CD14-positive monocyte (primary cell): ENCODE results near the gene RAE1. TPM values are rescaled to one million over a fixed set of nuclear protein-coding genes. Genes with fewer than 3 reads are reported as not detected.

Experiments
- DNase-seq, 3 donors: peaks; one replicate each; pipeline ENCODE4 v3.0.0-alpha.2; 2011 to 2022
- H2AFZ ChIP-seq: 2 replicates; pipeline ENCODE4 v1.6.0; 2012; ENCODE audit warnings: mild to moderate bottlenecking, low read depth, low read length, inconsistent platforms; ENCODE audit not compliant: insufficient read depth, poor library complexity, severe bottlenecking
- H3K27ac ChIP-seq, 2 donors: 1 replicate in 1 of 2; 2 replicates in 1 of 2; pipeline ENCODE4 v1.5.1; 2012 to 2013; ENCODE audit warnings: low read length in 2 of 2, control low read depth in 1 of 2, inconsistent platforms in 1 of 2, low read depth in 1 of 2, mild to moderate bottlenecking in 1 of 2
- H3K27me3 ChIP-seq, 2 donors: one replicate each; pipeline versions ENCODE4 v1.6.0 to v1.6.1; 2011 to 2013; ENCODE audit warnings: low read length in 2 of 2; ENCODE audit not compliant: control insufficient read depth in 2 of 2, insufficient read depth in 2 of 2
- H3K36me3 ChIP-seq, 2 donors: replicated peaks in 1 of 2; 1 replicate in 1 of 2; 2 replicates in 1 of 2; pipeline versions ENCODE4 v1.5.1 to v1.6.1; 2012 to 2013; ENCODE audit warnings: low read length in 2 of 2, control low read depth in 1 of 2, inconsistent platforms in 1 of 2, mild to moderate bottlenecking in 1 of 2; ENCODE audit not compliant: insufficient read depth in 2 of 2, control insufficient read depth in 1 of 2
- H3K4me1 ChIP-seq, 2 donors: 1 replicate in 1 of 2; 2 replicates in 1 of 2; pipeline versions ENCODE4 v1.5.1 to v1.6.1; 2012 to 2013; ENCODE audit warnings: low read length in 2 of 2, control low read depth in 1 of 2, inconsistent platforms in 1 of 2, mild to moderate bottlenecking in 1 of 2, moderate library complexity in 1 of 2; ENCODE audit not compliant: insufficient read depth in 2 of 2, control insufficient read depth in 1 of 2
- H3K4me2 ChIP-seq: replicated peaks from 2 replicates; pipeline ENCODE3; 2012; ENCODE audit warnings: low read length, moderate library complexity, mild to moderate bottlenecking; ENCODE audit not compliant: poor library complexity, severe bottlenecking; ENCODE audit errors: extremely low read depth
- H3K4me3 ChIP-seq, 3 experiments: fragments of 200-600 bp in 1 of 3; sonication (generic) in 1 of 3; replicated peaks in 1 of 3; 1 replicate in 2 of 3; 2 replicates in 1 of 3; pipeline ENCODE4 v1.5.1; 2011 to 2013; ENCODE audit warnings: low read length in 3 of 3, mild to moderate bottlenecking in 3 of 3, control low read depth in 2 of 3, low read depth in 2 of 3, inconsistent platforms in 1 of 3, moderate library complexity in 1 of 3
- H3K79me2 ChIP-seq: 2 replicates; pipeline ENCODE4 v1.6.0; 2012; ENCODE audit warnings: mild to moderate bottlenecking, control low read depth, inconsistent platforms, low read length, moderate library complexity; ENCODE audit not compliant: insufficient read depth
- H3K9ac ChIP-seq: 2 replicates; pipeline ENCODE4 v1.6.0; 2017; ENCODE audit warnings: low read length, mild to moderate bottlenecking; ENCODE audit not compliant: insufficient read depth, poor library complexity, severe bottlenecking
- H3K9me3 ChIP-seq, 2 donors: replicated peaks in 1 of 2; 1 replicate in 1 of 2; 2 replicates in 1 of 2; pipeline versions ENCODE4 v1.5.1 to v1.6.1; 2012 to 2013; ENCODE audit warnings: low read length in 2 of 2, control low read depth in 1 of 2; ENCODE audit not compliant: control insufficient read depth in 1 of 2, insufficient read depth in 1 of 2
- H4K20me1 ChIP-seq: 2 replicates; pipeline ENCODE4 v1.6.0; 2012; ENCODE audit warnings: mild to moderate bottlenecking, low read length, control low read depth, moderate library complexity; ENCODE audit not compliant: insufficient read depth
- H3K27ac Mint-ChIP-seq, 7 donors: one replicate each; pipeline ENCODE4 v1.8.0; 2020; ENCODE audit warnings: mild to moderate bottlenecking in 7 of 7, mixed read lengths in 7 of 7, moderate library complexity in 6 of 7, inconsistent platforms in 2 of 7
- H3K27me3 Mint-ChIP-seq, 3 donors: one replicate each; pipeline ENCODE4 v1.8.0; 2021 to 2022; ENCODE audit warnings: low read depth in 3 of 3, mild to moderate bottlenecking in 3 of 3, mixed read lengths in 3 of 3, moderate library complexity in 3 of 3, inconsistent platforms in 1 of 3
- H3K36me3 Mint-ChIP-seq, 2 donors: one replicate each; pipeline ENCODE4 v1.8.0; 2020; ENCODE audit warnings: mixed read lengths in 2 of 2, inconsistent platforms in 1 of 2, mild to moderate bottlenecking in 1 of 2
- H3K4me1 Mint-ChIP-seq: one replicate; pipeline ENCODE4 v1.8.0; 2020; ENCODE audit warnings: mild to moderate bottlenecking, mixed read lengths
- H3K4me3 Mint-ChIP-seq, 2 donors: one replicate each; pipeline ENCODE4 v1.8.0; 2020; ENCODE audit warnings: mild to moderate bottlenecking in 2 of 2, mixed read lengths in 2 of 2, moderate library complexity in 1 of 2
- H3K9me3 Mint-ChIP-seq, 7 donors: one replicate each; pipeline ENCODE4 v1.8.0; 2020 to 2022; ENCODE audit warnings: mixed read lengths in 7 of 7, mild to moderate bottlenecking in 6 of 7, moderate library complexity in 6 of 7, inconsistent platforms in 2 of 7
- CTCF ChIP-seq: fragments of 200-600 bp; IDR thresholded peaks from one replicate; pipeline ENCODE4 v1.8.0; 2022; ENCODE audit warnings: antibody characterized with exemption, mild to moderate bottlenecking
- WGBS: methylation state at CpG from one replicate; pipeline ENCODE4 v1.1.5; 2013; ENCODE audit warnings: missing lambda C conversion rate; ENCODE audit not compliant: insufficient coverage; 5-methylcytosine and 5-hydroxymethylcytosine counted together
- intact Hi-C, 2 donors: fragments of 100-400 bp; cut with micrococcal nuclease; formaldehyde crosslinking; loops; one replicate each; pipeline versions ENCODE4 v1.15.0 to v1.15.1; 2023
- polyA plus RNA-seq, 3 donors: library from polyadenylated mRNA; depleted of rRNA in 1 of 3; unstranded in 2 of 3; stranded (reverse) in 1 of 3; fragments of 300-500 nt in 2 of 3; fragments of >200 nt in 1 of 3; fragmentation: Illumina TruSeq in 2 of 3; gene quantifications; 1 replicate in 2 of 3; 2 replicates in 1 of 3; pipeline ENCODE4 v1.2.3, GENCODE V29; 2012 to 2021

Gene RAE1
- polyA plus RNA-seq, 3 donors, result 15.8 to 27.5 (median 21.7) TPM

GRCh38 chr20:57310821-57311514 is 40.1 kb upstream of the RAE1 start:
- Mint-ChIP-seq H3K9me3 (peaks cover 0 to 4% (median 0%) of the 10 kb centered on the region in 7 donors), H3K4me3 (no peak overlapping the region), H3K27me3 (peaks cover 0 to 7% (median 6%) of the 10 kb centered on the region in 3 donors), H3K36me3 (no peaks in the 10 kb centered on the region), H3K4me1 (no peaks in the 10 kb centered on the region), H3K27ac (no peak overlapping the region)
- 92% methylated on average over 4 of the region's 11 CpGs for WGBS
- no peak overlapping the region for H2AFZ ChIP-seq
- H3K36me3 ChIP-seq, result no peaks in the 10 kb centered on the region
- TF ChIP-seq CTCF, result no peak
- intact Hi-C loops, result no loop called here
- no peaks in the 10 kb centered on the region for H3K9me3 ChIP-seq
- no peak overlapping the region for H3K4me2 ChIP-seq
- H3K4me3 ChIP-seq, result no peak overlapping the region
- no peak for DNase-seq
- H3K9ac ChIP-seq, result no peak overlapping the region
- H3K4me1 ChIP-seq, result no peaks in the 10 kb centered on the region
- no peaks in the 10 kb centered on the region for H4K20me1 ChIP-seq
- H3K79me2 ChIP-seq, result no peaks in the 10 kb centered on the region
- H3K27me3 ChIP-seq, result no peaks in the 10 kb centered on the region
- no peak overlapping the region for H3K27ac ChIP-seq

DNA sequence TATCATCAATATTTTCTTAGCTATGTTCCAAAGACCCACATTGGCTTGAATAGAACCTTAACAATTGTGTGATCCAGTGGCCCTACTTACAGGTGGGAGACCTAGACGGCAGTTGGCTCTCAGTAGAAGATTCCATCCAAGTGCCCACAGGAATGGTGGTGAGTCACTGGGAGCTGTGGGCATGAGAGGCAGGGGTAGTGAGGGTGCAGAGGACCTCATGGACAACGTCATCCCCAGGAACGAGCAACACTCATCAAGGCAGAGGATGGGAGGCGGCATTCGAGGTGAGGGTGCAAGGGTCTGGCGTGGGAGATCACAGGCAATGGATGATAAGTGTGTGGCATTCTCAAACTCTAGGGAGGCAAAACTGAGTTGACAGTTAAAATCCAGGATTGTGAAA is 38.9 kb upstream of the RAE1 start:
- no peaks in the 10 kb centered on the region for H3K27me3 ChIP-seq
- DNase-seq, result no peak
- WGBS, result 91% methylated on average over 6 of the region's 6 CpGs

More for the DNA sequence above, 38.9 kb upstream of the RAE1 start:
- no peaks in the 10 kb centered on the region for H3K36me3 ChIP-seq
- Mint-ChIP-seq H3K4me3 (no peak overlapping the region), H3K27ac (no peak overlapping the region), H3K9me3 (peaks cover 0 to 4% (median 0%) of the 10 kb centered on the region in 7 donors), H3K27me3 (peaks cover 0 to 9% (median 6%) of the 10 kb centered on the region in 3 donors), H3K4me1 (no peaks in the 10 kb centered on the region), H3K36me3 (no peaks in the 10 kb centered on the region)
- no peak overlapping the region for H3K4me2 ChIP-seq
- no peak overlapping the region for H3K4me3 ChIP-seq
- TF ChIP-seq CTCF, result no peak
- H3K9me3 ChIP-seq, result no peaks in the 10 kb centered on the region
- no peak overlapping the region for H3K27ac ChIP-seq
- no peaks in the 10 kb centered on the region for H3K79me2 ChIP-seq
- no peak overlapping the region for H2AFZ ChIP-seq
- no peak overlapping the region for H3K9ac ChIP-seq
- intact Hi-C loops, result no loop called here
- no peaks in the 10 kb centered on the region for H4K20me1 ChIP-seq
- H3K4me1 ChIP-seq, result no peaks in the 10 kb centered on the region
